ENCODE measurements around the gene GPRASP2.
"Not testable (repeated sequence)": the region's sequence is repeated elsewhere in the genome, so short reads cannot be mapped to it uniquely, and the experiment has no call there.

The GPRASP2 gene

DNA sequence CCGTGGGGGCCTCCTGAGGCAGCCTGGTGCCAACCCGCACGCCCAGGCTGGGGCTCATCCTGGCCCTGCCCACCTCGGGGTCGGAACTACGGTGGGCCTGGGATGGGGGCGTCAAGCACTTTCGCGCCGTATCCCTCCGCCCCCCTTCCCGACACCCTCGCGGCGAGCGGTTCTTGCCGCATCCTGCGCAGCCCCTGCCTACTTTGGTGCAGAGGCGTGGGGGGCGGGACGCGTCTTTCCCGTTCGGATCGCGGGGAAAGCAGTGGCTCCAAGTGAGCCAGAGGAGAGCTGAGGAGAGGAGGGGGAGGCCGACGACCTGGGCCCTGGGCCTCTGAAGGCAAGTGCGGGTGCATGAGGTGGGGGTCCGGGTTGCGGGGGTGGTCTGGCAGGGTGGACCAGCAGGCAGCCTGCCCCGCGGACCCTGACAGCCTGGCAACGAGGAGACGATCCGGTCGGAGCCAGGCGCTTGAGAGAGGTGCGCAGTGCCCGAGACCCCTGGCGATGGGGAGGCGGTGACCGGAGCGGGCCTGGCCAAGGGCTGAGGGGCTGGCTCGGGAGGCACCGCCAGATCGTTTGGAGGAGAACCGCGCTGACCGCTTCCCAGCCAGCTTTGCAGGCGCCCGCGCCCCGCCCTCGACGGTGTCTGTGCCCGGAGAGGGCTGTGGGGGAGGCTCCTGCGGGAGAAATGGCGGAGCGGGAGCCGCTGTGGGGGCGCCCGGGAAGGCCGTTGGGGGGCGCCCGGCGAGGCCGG is at the start of gene GPRASP2:
Gene GPRASP2, plus strand, starts transcription at position 233 of the 751 bp plus-strand sequence. CDS start 2,422 bp downstream, outside the sequence.
- DNase-seq: no peak

DNA sequence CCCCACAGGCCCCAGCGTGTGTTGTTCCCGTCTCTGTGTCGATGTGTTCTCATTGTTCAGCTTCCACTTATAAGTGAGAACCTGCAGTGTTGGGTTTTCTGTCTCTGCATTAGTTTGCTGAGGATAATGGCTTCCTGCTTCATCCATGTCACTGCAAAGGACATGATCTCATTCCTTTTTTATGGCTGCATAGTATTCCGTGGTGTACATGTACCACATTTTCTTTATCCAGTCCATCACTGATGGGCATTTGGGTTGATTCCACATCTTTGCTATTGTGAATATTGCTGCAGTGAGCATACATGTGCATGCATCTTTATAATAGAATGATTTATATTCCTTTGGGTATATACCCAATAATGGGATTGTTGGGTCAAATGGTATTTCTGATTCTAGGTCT is 48.4 kb upstream of the GPRASP2 start:
- DNase-seq: not testable (repeated sequence)

DNA sequence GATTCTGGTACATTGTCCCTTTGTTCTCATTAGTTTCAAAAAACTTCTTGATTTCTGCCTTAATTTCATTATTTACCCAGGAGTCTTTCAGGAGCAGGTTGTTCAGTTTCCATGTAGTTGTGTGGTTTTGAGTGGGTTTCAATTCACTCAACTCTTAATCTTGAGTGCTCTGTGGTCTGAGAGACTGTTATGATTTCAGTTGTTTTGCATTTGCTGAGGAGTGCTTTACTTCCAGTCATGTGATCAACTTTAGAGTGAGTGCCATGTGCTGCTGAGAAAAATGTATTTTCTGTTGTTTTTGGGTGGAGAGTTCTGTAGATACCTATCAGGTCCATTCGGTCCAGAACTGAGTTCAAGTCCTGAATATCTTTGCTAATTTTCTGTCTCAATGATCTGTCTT is 45.2 kb upstream of the GPRASP2 start:
- not testable (repeated sequence) for DNase-seq

DNA sequence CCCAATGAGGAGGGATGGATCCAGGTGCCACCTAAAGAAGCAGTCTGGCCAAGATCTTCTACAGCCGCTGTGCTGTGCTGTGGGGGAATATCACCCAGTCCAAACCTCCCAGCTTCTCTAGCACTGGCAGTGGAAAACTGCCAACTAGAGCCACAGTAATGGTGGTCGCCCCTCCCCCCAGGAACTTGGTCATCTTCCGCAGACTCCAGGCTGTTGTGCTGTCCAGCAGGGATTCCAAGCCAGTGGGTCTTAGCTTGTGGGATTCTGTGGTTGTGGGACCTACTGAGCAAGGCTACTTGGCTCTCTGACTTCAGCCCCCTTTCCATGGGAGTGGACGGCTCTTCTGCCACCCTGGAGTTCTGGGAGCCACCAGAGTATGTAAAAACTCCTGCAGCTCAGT is 42.7 kb upstream of the GPRASP2 start:
- DNase-seq: no peak

DNA sequence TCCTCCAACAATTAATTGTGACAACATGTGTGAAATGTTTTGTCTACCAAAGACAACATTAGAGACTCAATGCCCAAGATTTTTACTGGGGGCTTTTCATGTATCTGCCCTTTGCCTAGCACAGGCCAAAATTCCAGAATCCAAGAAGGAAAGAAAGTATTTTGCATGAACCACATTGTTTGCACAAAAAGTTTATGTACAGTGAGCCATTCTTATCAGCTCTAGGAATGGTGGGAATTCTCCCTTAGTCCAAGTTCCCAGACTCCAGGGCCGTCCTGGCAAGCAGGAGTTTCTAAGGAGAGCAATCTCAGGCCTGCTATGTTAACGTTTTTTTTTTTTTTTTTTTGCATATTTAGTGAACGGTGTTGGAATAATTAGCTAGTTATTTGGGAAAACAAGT is 39.4 kb upstream of the GPRASP2 start:
- no peak for DNase-seq

DNA sequence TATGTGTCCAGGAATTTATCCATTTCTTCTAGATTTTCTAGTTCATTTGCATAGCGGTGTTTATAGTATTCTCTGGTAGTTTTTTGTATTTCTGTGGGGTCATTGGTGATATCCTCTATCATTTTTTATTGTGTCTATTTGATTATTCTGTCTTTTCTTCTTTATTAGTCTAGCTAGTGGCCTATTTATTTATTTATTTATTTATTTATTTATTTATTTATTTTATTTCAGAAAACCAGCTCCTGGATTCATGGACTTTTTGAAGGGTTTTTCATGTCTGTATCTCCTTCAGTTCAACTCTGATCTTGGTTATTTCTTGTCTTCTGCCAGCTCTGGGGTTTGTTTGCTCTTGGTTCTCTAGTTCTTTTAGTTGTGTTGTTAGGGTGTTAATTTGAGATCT is 34.8 kb upstream of the GPRASP2 start:
- not testable (repeated sequence) for DNase-seq

DNA sequence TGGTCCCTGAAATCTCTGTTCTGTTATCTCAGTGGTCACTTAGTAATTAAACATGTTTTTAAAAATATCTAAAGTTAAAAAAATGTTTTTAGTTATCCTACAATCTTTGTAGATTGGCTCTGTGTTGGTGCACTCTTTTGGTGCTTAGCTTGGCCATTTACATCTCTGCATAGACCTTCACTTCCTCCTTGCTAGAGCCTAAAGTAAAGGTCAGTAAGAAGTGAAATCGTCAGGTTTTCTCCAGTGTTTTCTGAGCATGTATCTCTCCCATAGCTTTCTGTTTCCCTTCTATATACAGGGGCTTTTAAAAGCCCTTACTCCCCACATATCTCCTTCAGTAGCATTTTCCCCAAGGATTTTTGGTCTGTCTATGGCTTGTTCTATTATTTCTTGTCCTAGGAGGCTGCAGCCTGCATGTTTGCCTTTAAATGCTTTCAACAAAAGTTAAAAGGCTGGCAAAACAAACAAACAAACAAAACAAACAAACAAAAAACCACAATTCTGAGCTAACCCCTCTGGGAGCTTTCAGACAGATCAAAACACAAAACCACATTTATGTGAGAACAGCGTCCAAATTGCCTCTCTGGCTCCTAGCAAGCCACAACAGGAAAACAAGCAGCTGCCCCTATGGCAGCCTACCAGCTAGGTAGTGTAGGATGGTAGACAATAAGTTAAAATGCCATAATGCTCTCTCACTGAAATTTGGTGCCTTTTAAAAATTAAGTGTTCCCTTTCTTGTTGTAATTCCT is 27.3 kb upstream of the GPRASP2 start:
- no peak for DNase-seq

DNA sequence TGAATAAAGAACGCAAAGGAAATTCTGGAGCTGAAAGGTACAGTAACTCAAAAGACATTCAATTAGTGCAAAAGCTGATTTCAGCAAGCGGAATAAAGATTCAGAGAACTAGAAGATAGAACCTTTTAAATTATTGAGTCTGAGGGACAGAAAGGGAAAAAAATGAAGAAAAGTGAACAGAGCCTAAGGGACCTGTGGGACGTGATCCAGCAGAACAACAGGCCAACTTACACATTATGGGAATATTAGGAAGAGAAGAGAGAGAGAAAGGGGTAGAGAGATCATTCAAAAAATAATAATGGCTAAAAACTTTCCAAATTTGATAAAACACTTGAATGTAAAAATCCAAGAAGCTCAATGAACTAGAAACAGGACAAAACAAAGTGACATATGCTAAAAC is 17.5 kb upstream of the GPRASP2 start:
- DNase-seq: no peak

DNA sequence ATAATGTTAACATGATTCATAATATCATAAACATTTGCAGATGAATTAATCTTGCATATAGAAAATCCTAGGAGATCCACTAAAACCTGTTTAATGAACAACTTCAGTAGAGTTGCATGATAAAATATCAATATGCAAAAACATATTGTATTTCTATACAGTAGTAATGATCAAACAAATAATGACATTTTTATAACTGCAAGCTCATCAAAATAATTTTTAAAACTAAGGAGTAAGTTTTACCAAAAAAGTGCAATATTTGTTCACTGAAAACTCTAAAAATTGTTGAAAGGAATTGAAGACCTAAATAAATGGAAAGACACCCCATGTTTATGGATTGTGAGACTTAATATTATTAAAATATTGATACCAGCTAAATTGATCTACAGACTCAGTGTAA is 15.9 kb upstream of the GPRASP2 start:
- no peak for DNase-seq

DNA sequence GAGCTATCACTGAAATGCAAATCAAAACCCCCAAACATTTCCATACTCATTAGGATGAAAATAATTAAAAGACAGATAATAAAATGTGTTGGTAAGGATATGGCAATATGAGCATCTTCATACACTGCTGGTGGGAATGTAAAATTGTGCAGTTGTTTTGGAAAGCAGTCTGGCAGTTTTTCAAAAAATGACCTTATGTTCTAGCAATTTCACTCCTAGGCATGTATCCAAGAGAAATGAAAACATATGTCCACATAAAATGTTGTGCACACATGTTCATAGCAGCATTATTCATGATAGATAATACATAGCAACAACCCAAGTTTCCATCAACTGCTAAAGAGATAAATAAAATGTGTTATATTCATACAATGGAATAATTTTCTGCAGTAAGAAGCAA is 14.8 kb upstream of the GPRASP2 start:
- DNase-seq: no peak

DNA sequence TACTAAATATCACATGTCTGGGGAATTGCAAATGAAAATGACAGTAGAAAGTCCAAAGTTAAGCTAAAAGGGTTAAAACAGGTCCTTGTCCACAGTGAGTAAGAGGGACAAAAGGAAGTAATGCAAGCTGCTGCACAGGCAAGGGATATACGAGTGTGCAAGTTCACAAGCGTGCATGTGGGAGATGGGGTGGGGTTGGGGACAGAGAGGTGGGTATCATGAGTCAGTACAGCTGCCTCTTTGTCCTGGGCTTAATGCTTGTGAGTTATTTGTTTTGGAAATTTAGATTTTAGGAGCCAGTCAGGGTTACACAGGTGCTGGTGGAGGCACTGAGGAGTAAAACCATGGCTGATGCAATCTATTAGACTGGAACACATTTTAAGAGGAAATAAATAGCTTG is 3.3 kb upstream of the GPRASP2 start:
- no peak for DNase-seq

DNA sequence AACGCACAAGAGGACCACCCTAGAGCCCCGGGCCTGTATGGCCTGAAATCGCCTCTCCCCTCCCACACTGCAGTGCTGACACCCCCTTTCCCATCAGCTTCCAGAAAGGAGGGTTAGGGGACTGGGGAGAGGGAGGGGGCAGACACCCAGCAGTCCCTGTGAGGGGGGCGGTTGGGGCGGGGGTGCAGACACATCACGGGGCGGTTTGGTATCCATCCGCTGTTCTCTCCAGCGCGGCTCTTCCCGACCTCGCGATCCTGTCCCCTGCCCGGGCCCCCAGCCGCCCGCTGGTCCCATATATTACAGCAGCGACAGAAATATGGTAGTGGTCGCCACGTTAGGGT is 404 bp upstream of the GPRASP2 start:
- no peak for DNase-seq

DNA sequence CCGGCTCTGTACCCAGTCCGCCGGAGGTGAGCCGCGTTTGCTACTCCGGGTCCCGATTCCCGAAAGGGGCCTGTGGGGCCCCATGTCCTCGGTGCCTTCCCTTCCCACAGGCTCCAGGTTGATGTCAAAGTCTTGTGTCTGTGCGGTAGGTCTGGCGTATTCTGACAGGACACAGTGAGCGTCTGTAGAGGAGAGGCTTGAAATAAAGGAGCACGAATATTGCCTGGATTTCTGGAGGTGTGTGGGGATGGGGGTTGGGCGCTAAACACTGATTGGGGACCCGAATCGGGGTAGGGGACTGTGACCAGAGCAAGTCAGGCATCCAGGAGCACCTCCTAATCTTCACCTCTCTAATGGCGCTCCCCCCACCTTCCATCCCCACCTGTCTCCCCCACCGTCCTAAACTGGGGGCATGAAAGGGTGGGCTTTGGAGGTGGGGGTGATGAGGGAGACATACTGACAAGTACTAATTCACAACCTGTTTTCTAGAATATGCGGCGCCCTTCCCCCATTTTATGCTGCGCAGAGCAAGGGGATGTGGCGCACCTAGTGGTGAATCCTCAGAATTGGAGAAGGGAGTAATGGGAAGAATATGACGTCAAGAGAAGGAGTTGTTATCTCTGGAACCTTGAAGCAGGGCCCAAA is 855 bp downstream of the GPRASP2 start:
- DNase-seq: no peak

DNA sequence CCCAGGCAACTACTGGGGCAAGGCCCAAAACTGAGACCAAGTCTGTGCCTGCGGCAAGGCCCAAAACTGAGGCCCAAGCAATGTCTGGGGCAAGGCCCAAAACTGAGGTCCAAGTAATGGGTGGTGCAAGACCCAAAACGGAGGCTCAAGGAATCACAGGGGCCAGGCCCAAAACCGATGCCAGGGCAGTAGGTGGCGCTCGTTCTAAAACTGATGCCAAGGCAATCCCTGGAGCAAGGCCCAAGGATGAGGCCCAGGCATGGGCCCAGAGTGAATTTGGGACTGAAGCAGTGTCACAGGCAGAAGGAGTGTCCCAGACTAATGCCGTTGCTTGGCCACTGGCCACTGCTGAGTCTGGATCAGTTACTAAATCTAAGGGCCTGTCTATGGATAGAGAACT is 2.7 kb downstream of the GPRASP2 start:
- no peak for DNase-seq

DNA sequence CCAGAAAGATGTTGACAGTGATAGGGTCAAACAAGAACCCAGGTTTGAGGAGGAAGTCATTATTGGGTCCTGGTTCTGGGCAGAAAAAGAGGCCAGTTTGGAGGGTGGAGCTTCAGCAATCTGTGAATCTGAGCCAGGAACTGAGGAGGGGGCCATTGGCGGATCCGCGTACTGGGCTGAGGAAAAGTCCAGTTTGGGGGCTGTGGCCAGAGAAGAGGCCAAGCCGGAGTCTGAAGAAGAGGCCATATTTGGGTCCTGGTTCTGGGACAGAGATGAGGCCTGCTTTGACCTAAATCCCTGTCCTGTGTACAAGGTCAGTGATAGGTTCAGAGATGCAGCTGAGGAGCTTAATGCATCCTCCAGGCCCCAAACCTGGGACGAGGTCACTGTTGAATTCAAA is 3.7 kb downstream of the GPRASP2 start:
- DNase-seq: no peak

DNA sequence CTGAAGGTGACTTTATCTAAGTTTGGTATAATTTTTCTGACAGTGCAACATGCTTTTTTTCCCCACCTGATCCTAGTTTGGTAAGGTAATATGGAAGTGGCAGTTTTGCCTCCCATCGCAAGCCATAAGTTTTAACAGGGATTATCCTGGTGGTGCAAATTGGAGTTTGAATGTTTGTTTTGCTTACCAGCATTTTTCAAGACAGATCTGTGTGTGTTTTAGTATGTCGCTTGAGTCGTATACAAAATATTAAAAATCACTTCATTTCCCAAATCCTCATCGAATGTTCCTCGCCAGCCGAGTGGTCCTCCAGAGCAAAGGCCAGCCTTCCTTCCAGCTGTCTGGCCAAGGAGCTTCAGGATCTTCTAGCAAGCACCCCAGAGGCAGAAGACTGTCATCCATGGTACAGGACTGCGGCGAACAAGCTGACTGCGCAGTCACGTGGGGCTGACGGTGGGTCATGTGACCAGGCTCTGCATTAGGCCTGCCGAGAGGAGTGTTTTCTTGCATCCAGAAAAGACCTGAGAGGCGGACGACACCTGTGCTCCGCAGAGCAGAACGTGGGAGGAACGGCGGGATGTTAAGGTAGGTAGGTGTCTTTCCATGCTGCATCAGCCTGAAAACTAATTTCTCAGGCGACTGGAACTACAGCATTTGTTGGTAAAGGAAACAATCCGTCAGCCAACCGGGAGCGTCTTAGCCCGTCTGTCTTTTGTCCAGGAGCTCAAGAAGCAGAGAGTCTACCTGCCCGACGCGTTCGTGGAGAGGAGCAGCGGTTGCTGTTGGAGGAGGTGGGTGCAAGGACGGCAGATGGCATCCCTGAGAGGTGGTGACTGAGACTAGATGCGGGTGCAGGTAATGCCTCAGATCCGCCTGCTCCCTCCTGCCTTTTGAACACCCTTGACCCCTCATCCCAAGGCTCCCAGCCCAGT is 8.3 kb downstream of the GPRASP2 start, which contains the start of gene GPRASP3:
Gene GPRASP3, plus strand, starts transcription at position 507 of the 932 bp plus-strand sequence. CDS start 28,253 bp downstream, outside the sequence.
- no peak for DNase-seq

DNA sequence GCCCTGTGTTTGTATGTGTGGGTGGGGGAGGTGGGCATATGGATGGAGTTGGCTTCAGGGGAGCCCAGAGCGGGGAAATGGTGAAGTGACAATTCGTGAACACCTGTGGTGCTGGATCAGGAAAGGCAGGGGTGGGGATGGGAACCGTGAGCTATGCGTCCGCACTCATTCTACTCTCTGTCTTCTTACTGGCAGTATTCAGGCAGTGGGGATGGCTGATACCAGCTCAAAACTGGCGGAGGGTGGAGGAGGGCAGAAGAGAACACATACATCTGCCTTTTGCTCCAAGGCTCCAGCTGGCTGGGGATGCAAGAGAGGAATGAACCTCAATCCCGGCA is 8.9 kb downstream of the GPRASP2 start:
- not testable (repeated sequence) for DNase-seq

DNA sequence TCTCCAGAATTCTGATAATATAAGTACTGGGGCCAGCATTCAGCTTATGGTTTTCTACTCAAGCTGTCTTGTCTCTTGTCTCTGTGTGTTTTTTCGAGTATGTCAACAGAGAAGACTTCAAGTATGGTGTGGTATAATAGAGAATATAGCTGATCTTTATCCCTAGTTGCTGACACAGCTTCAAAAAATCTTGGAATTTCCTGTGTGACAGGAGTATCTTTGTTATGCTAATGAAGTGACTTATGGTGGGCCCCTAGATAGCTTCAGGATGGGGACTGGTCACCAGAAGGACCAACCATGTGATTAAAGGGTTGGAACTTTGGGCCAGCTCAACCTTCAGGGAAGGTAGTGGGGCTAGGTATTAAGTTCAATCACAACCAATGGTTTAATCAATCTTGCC is 11.2 kb downstream of the GPRASP2 start:
- no peak for DNase-seq

DNA sequence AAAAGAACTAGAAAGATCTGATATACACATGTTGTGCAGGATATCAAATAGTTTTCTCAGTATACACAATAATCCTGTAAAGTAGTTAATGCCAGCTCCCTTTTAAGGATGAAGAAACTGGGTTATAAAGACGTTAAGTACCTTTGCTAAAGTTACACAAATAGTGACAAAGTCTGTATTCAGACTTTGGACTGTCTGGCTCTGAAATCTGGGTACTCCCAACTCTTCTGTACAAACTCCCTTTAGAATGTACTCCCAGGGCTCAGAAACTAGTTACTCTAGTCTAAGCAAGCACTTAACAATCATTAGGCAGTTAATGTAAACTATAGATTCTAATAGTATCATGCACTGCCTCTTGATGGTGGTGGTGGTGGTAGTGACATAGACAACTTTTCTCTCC is 15.5 kb downstream of the GPRASP2 start:
- DNase-seq: no peak

DNA sequence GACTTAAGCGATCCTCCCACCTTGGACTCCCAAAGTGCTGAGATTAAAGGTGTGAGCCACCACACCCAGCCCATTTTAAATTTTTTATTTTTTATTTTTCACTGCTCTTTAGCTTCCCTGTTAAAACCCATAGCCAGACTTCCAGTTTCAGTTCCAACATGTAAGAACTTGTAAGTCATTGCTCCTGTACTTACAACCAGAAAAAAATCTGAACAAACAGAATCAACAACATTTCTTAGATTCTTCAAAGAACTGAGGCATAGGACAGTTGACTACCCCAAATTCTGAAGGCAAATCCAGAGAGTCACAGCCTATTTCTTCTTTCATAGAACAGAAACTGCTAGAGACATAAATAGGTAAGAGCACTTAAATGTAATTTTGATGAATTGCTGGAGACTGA is 16.4 kb downstream of the GPRASP2 start:
- no peak for DNase-seq

DNA sequence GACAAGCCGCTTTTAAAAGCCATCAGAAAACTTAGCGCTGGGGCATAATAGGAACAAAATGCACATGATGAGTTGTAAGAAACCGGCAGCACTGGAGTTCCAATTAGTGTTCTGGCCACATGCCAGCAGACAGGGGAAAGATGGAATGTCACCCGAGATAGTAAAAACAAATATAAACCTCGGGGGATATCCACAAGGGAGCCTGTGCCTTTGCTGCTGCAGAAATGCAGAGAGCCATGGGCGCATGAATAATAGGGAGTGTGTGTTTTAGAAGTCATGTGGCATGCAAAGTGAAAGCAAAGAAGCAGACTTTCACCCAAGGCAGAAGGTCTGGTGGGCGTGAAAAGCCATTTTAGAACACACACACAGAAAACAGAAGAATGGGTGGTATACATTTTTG is 27.4 kb downstream of the GPRASP2 start:
- no peak for DNase-seq

DNA sequence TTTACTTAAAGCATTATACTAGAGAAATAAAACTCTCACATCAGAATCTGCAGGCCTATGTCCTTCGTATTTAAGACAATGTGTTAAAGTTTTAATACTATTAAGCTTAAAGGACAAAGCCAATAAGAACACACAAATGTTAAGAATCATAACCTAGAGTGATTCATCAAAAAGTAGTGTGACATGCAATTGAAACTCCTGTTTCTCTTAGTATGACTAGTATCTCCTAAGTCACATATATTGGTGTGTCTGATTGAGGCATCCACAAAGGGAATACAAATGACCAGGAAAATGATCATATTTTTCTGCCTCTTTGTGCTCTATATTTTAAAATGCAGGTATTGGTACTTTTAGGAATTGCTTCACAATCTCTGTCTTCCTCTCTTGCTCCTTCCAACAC is 32.1 kb downstream of the GPRASP2 start:
- DNase-seq: no peak

DNA sequence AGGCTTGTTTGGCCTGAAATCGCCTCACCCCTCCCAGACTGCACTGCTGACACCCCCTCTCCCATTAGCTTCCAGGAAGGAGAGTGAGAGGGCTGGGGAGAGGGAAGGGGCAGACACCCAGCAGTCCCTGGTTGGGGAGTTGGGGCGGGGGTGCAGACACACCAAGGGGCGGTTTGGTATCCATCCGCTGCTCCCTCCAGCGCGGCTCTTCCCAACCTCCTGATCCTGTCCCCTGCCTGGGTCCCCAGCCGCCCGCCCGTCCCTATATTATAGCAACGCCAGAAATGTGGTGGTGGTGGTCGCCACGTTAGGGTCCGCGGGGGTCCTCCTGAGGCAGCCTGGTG is 33.2 kb downstream of the GPRASP2 start:
- no peak for DNase-seq
